Stomach (tissue), 9 donors: Measurements from ENCODE around the gene PPY. TPM values are rescaled to one million over a fixed set of nuclear protein-coding genes. Genes with fewer than 3 reads are reported as not detected.

ENCODE experiments used
- DNase-seq, 2 donors: peaks; one replicate each; pipeline versions ENCODE4 v3.0.0 to v3.0.0-alpha.2; 2013 to 2019
- H3K27ac ChIP-seq, 5 donors: fragments of 200-600 bp in 4 of 5; sonication (generic) in 4 of 5; one replicate each; pipeline ENCODE4 v1.5.1; 2013 to 2019; ENCODE audit warnings: mild to moderate bottlenecking in 1 of 5, moderate library complexity in 1 of 5
- H3K27me3 ChIP-seq, 3 donors: fragments of 200-600 bp; sonication (generic); one replicate each; pipeline ENCODE4 v1.5.1; 2017 to 2019; ENCODE audit warnings: mixed run types in 1 of 3
- H3K36me3 ChIP-seq, 4 donors: fragments of 200-600 bp; sonication (generic); 1 replicate in 3 of 4; 2 replicates in 1 of 4; pipeline ENCODE4 v1.5.1; 2016 to 2019
- H3K4me1 ChIP-seq, 4 donors: fragments of 200-600 bp; sonication (generic); one replicate each; pipeline ENCODE4 v1.5.1; 2016 to 2019
- H3K4me3 ChIP-seq, 4 donors: fragments of 200-600 bp; sonication (generic) in 3 of 4; one replicate each; pipeline ENCODE4 v1.5.1; 2016 to 2019; ENCODE audit warnings: mild to moderate bottlenecking in 1 of 4
- H3K9me3 ChIP-seq, 4 donors: fragments of 200-600 bp; sonication (generic); one replicate each; pipeline ENCODE4 v1.5.1; 2016 to 2019
- CTCF ChIP-seq, 7 experiments: fragments of 450-650 bp in 4 of 7; fragments of 200-600 bp in 3 of 7; sonication (generic) in 3 of 7; IDR thresholded peaks; one replicate each; pipeline ENCODE4 v1.5.1; 2016 to 2019; ENCODE audit warnings: antibody characterized with exemption in 7 of 7, control low read depth in 2 of 7, mild to moderate bottlenecking in 1 of 7
- EP300 ChIP-seq: sonication (generic); formaldehyde crosslinking; IDR thresholded peaks from one replicate; pipeline ENCODE4 v1.6.1; 2017; ENCODE audit warnings: antibody characterized with exemption
- POLR2A ChIP-seq, 4 donors: fragments of 450-650 bp; IDR thresholded peaks; one replicate each; pipeline ENCODE4 v1.6.1; 2016; ENCODE audit warnings: antibody characterized with exemption in 4 of 4, control low read depth in 2 of 4, mild to moderate bottlenecking in 1 of 4, moderate library complexity in 1 of 4
- POLR2AphosphoS5 ChIP-seq, 3 donors: sonication (generic); formaldehyde crosslinking; IDR thresholded peaks; one replicate each; pipeline ENCODE4 v1.6.1; 2016; ENCODE audit warnings: antibody characterized with exemption in 3 of 3
- WGBS, 5 donors: extraction: QIAGEN DNeasy Blood & Tissue Kit in 3 of 5; methylation state at CpG; one replicate each; pipeline versions ENCODE4 v1.1.5 to v1.1.7; 2013 to 2018; 5-methylcytosine and 5-hydroxymethylcytosine counted together
- intact Hi-C: fragments of 100-400 bp; cut with DNase I; formaldehyde crosslinking; loops from one replicate; pipeline ENCODE4 v1.15.1; 2023; ENCODE audit warnings: low total_unique reads
- polyA plus RNA-seq, 3 donors: library from polyadenylated mRNA; stranded (reverse); fragments of 200-250 nt; gene quantifications; one replicate each; pipeline ENCODE4 v1.2.3, GENCODE V29; 2013
- total RNA-seq, 5 donors: library from RNA; depleted of rRNA; stranded (reverse); fragments of >200 nt; gene quantifications; one replicate each; pipeline versions ENCODE4 v1.1.0 to v1.2.3, GENCODE V29; 2014 to 2016
- donor health status: healthy with polysubstance abuse.
- donor health status: Bipolar disorder and iron deficiency.
- donor health status: healthy.

PPY gene
- total and polyA plus RNA-seq, 8 donors, result not detected

- TF ChIP-seq POLR2A (IDR thresholded peaks at IDR 0.05) (no peak), EP300 (no peak), CTCF (IDR thresholded peaks at IDR 0.05) (no peak), POLR2AphosphoS5 (IDR thresholded peaks at IDR 0.05) (no peak)
- Histone ChIP-seq H3K36me3 (peaks cover 0 to 26% (median 6%) of the 10 kb centered on the region in 4 donors), H3K27me3 (no peaks in the 10 kb centered on the region), H3K27ac (no peak overlapping the region), H3K4me3 (no peak overlapping the region), H3K4me1 (no peaks in the 10 kb centered on the region), H3K9me3 (no peaks in the 10 kb centered on the region)
- intact Hi-C loops, result no loop called here
- DNase-seq, result no peak
- 73 to 84% (median 83%) methylated on average over 5 of the region's 5 CpGs for WGBS, 5 donors
Measured at GRCh38 chr17:43891851-43892646, 50.2 kb downstream of the PPY start.

Other genes starting within 250 kb of the PPY start
- not detected for gene SOST, start 183.7 kb downstream of the PPY start, total RNA-seq
- gene SOST, start 183.7 kb downstream of the PPY start, polyA plus RNA-seq, result not detected
- gene DUSP3, start 163.5 kb downstream of the PPY start, total RNA-seq, result 10 to 100 TPM; 33.0 to 97.8 (median 88.8) TPM
- gene DUSP3, start 163.5 kb downstream of the PPY start, polyA plus RNA-seq, result 10 to 100 TPM; 49.8 to 62.3 (median 51.7) TPM
- not detected for gene CFAP97D1, start 162.0 kb downstream of the PPY start, total RNA-seq
- gene CFAP97D1, start 162.0 kb downstream of the PPY start, polyA plus RNA-seq, result not detected
- gene MPP3, start 109.3 kb downstream of the PPY start, total RNA-seq, result 10 to 100 TPM in 4 of 5 donors, 1 to 10 TPM in 1; 7.2 to 22.8 (median 17.4) TPM
- 1 to 10 TPM in 2 of 3 donors, under 1 TPM in 1; 0.31 to 9.3 (median 2.4) TPM for gene MPP3, start 109.3 kb downstream of the PPY start, polyA plus RNA-seq
- 1 to 10 TPM in 2 of 5 donors, under 1 TPM in 2, not detected in 1; 0.29 to 3.7 (median 1.5) TPM for gene CD300LG, start 95.3 kb downstream of the PPY start, total RNA-seq
- gene CD300LG, start 95.3 kb downstream of the PPY start, polyA plus RNA-seq, result 1 to 10 TPM in 1 of 3 donors, under 1 TPM in 2; 0.37 to 1.1 (median 0.92) TPM
- 1 to 10 TPM in 3 of 5 donors, under 1 TPM in 2; 0.43 to 6.4 (median 4.3) TPM for gene MPP2, start 34.9 kb downstream of the PPY start, total RNA-seq
- gene MPP2, start 34.9 kb downstream of the PPY start, polyA plus RNA-seq, result 1 to 10 TPM; 1.1 to 2.0 (median 1.6) TPM
- 10 to 100 TPM in 1 of 5 donors, not detected in 4; 71.3 TPM for gene PYY, start 11.5 kb upstream of the PPY start, total RNA-seq
- gene PYY, start 11.5 kb upstream of the PPY start, polyA plus RNA-seq, result under 1 TPM in 1 of 3 donors, not detected in 2; 0.35 TPM
- 1 to 10 TPM in 1 of 5 donors, under 1 TPM in 2, not detected in 2; 0.29 to 1.5 (median 0.58) TPM for gene NAGS, start 62.1 kb upstream of the PPY start, total RNA-seq
- gene NAGS, start 62.1 kb upstream of the PPY start, polyA plus RNA-seq, result 1 to 10 TPM in 2 of 3 donors, under 1 TPM in 1; 0.61 to 1.4 (median 1.2) TPM
- gene TMEM101, start 72.5 kb upstream of the PPY start, total RNA-seq, result 10 to 100 TPM in 4 of 5 donors, 1 to 10 TPM in 1; 1.8 to 41.9 (median 17.7) TPM
- 10 to 100 TPM; 29.6 to 40.8 (median 38.0) TPM for gene TMEM101, start 72.5 kb upstream of the PPY start, polyA plus RNA-seq
- 10 to 100 TPM; 19.8 to 34.5 (median 30.4) TPM for gene LSM12, start 124.2 kb upstream of the PPY start, total RNA-seq
- gene LSM12, start 124.2 kb upstream of the PPY start, polyA plus RNA-seq, result 10 to 100 TPM; 25.4 to 30.7 (median 29.9) TPM
- 100 to 1,000 TPM in 1 of 5 donors, 10 to 100 TPM in 4; 10.5 to 132 (median 36.2) TPM for gene G6PC3, start 128.3 kb upstream of the PPY start, total RNA-seq
- 10 to 100 TPM; 16.8 to 52.0 (median 44.1) TPM for gene G6PC3, start 128.3 kb upstream of the PPY start, polyA plus RNA-seq
- gene HDAC5, start 181.2 kb upstream of the PPY start, total RNA-seq, result 100 to 1,000 TPM in 2 of 5 donors, 10 to 100 TPM in 3; 14.7 to 311 (median 58.0) TPM
- gene HDAC5, start 181.2 kb upstream of the PPY start, polyA plus RNA-seq, result 10 to 100 TPM; 13.3 to 19.3 (median 17.9) TPM
- 1 to 10 TPM in 2 of 5 donors, under 1 TPM in 1, not detected in 2; 0.14 to 1.7 (median 1.3) TPM for gene HROB, start 199.5 kb upstream of the PPY start, total RNA-seq
- 1 to 10 TPM in 1 of 3 donors, under 1 TPM in 2; 0.61 to 2.4 (median 0.62) TPM for gene HROB, start 199.5 kb upstream of the PPY start, polyA plus RNA-seq
- under 1 TPM in 1 of 5 donors, not detected in 4; 0.73 TPM for gene ASB16, start 228.2 kb upstream of the PPY start, total RNA-seq
- under 1 TPM in 2 of 3 donors, not detected in 1; 0.30 to 0.31 TPM for gene ASB16, start 228.2 kb upstream of the PPY start, polyA plus RNA-seq
- 10 to 100 TPM; 10.7 to 62.4 (median 16.2) TPM for gene TMUB2, start 244.5 kb upstream of the PPY start, total RNA-seq
- 10 to 100 TPM; 16.2 to 37.8 (median 16.5) TPM for gene TMUB2, start 244.5 kb upstream of the PPY start, polyA plus RNA-seq